Muscle layer of duodenum (tissue), 2 donors: ENCODE results near the gene ALDOC.
"Not testable (repeated sequence)": the region's sequence is repeated elsewhere in the genome, so short reads cannot be mapped to it uniquely, and the experiment has no call there.

Source experiments
- H3K27ac ChIP-seq: one replicate; pipeline ENCODE4 v1.7.0; 2013; ENCODE audit warnings: mild to moderate bottlenecking, low read length
- H3K27me3 ChIP-seq: one replicate; pipeline ENCODE4 v1.7.0; 2013; ENCODE audit warnings: low read depth, mild to moderate bottlenecking, control low read depth, low read length
- H3K36me3 ChIP-seq, 2 donors: one replicate each; pipeline ENCODE4 v1.7.0; 2013; ENCODE audit warnings: low read length in 2 of 2, control low read depth in 1 of 2, mild to moderate bottlenecking in 1 of 2; ENCODE audit not compliant: insufficient read depth in 2 of 2, control insufficient read depth in 1 of 2
- H3K4me1 ChIP-seq, 2 donors: one replicate each; pipeline ENCODE4 v1.7.0; 2013; ENCODE audit warnings: low read length in 2 of 2, mild to moderate bottlenecking in 2 of 2, control low read depth in 1 of 2, moderate library complexity in 1 of 2; ENCODE audit not compliant: insufficient read depth in 2 of 2, control insufficient read depth in 1 of 2
- H3K4me3 ChIP-seq, 2 donors: one replicate each; pipeline ENCODE4 v1.7.0; 2013; ENCODE audit warnings: low read length in 2 of 2, low read depth in 1 of 2, mild to moderate bottlenecking in 1 of 2
- H3K9me3 ChIP-seq, 2 donors: one replicate each; pipeline ENCODE4 v1.7.0; 2013; ENCODE audit warnings: low read length in 2 of 2, control low read depth in 1 of 2, mild to moderate bottlenecking in 1 of 2; ENCODE audit not compliant: control insufficient read depth in 1 of 2
- donor health status: healthy.

The ALDOC gene

GRCh38 chr17:28579526-28579925 lies 2.8 kb upstream of the ALDOC start:
- Histone ChIP-seq H3K27me3 (no peaks in the 10 kb centered on the region), H3K4me3 (no peak overlapping the region), H3K9me3 (no peaks in the 10 kb centered on the region), H3K4me1 (peaks cover 0 to 10% of the 10 kb centered on the region in 2 donors), H3K27ac (no peak overlapping the region), H3K36me3 (peaks cover 4 to 5% of the 10 kb centered on the region in 2 donors)

- Histone ChIP-seq H3K4me3 (no peak overlapping the region), H3K27me3 (no peaks in the 10 kb centered on the region), H3K36me3 (peaks cover 0 to 4% of the 10 kb centered on the region in 2 donors), H3K4me1 (peaks cover 0 to 10% of the 10 kb centered on the region in 2 donors), H3K27ac (no peak overlapping the region), H3K9me3 (no peaks in the 10 kb centered on the region)
These were observed 1.8 kb upstream of the ALDOC start for GRCh38 chr17:28578246-28579195.

DNA sequence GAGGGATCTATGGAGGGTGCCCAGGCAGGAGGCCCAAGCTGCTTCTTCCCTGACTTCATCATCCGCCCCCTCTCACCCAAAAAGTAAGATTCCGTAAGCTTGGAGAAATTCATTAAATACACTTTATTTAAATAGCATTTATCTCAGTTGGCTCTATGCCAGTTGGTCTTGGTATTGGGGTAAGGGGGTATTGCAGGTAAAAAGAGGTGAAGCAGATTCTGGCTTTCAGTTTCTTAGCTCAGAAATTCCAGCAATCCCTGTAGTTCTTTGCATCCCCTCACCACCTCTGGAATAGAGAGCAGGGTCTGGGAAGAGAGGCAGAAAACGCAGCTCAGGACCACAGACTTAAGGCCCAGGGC lies 750 bp upstream of the ALDOC start:
- H3K27ac ChIP-seq: no peak overlapping the region
- H3K9me3 ChIP-seq: no peaks in the 10 kb centered on the region
- H3K4me3 ChIP-seq: no peak overlapping the region
- H3K27me3 ChIP-seq: no peaks in the 10 kb centered on the region
- peaks cover 0 to 13% of the 10 kb centered on the region in 2 donors for H3K4me1 ChIP-seq
- peaks cover 0 to 2% of the 10 kb centered on the region in 2 donors for H3K36me3 ChIP-seq

DNA sequence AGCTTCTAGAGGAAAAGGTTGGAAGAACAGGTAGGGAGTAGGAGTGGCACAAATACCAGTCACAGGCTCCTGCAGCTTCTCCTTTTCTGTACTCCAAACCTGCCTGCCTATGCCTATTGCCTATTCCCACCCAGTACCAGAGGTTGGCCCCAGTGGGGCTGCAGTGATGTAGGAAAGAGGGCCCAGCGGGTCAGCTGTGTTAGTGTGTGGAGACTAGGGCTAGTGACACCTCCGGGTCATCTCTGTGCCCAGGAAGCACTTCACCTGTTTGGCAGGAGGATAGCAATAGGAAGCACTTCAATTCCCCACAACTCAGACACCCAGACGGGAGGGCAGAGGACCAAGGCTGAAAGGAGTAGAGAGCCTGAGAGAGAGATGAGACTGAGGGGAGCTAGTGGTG lies 679 bp downstream of the ALDOC start:
- not testable (repeated sequence) for H3K9me3 ChIP-seq, H3K4me3 ChIP-seq, H3K27me3 ChIP-seq, H3K27ac ChIP-seq, H3K36me3 ChIP-seq
- peaks cover 8 to 19% of the 10 kb centered on the region in 2 donors for H3K4me1 ChIP-seq

- Histone ChIP-seq H3K4me3 (no peak overlapping the region), H3K9me3 (no peaks in the 10 kb centered on the region), H3K36me3 (no peaks in the 10 kb centered on the region), H3K4me1 (peaks cover 8 to 24% of the 10 kb centered on the region in 2 donors), H3K27ac (no peak overlapping the region), H3K27me3 (no peaks in the 10 kb centered on the region)
These were observed 1.4 kb downstream of the ALDOC start for GRCh38 chr17:28575126-28575795.

DNA sequence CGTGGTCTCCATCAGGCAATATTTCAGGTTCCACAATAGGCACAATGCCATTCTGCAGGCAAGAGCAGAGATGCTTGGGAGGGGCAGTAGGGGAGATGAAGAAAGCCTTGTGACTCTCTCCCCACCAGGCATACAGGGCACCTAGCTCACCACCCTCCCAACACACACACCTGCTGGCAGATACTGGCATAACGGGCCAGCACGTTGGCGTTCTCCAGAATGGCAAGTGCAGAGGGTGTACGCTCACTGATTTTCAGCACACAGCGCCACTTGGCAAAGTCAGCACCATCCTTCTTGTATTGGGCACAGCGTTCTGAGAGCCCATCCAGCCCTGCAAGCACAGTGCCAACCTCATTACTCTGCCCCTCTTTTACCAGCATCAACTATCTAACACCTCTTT lies 2.2 kb downstream of the ALDOC start:
- peaks cover 8 to 31% of the 10 kb centered on the region in 2 donors for H3K4me1 ChIP-seq
- H3K36me3 ChIP-seq: no peaks in the 10 kb centered on the region
- H3K9me3 ChIP-seq: no peaks in the 10 kb centered on the region
- no peak overlapping the region for H3K4me3 ChIP-seq
- no peaks in the 10 kb centered on the region for H3K27me3 ChIP-seq
- no peak overlapping the region for H3K27ac ChIP-seq

GRCh38 chr17:28573966-28574480 lies 2.7 kb downstream of the ALDOC start:
- no peaks in the 10 kb centered on the region for H3K27me3 ChIP-seq
- no peaks in the 10 kb centered on the region for H3K36me3 ChIP-seq
- H3K4me3 ChIP-seq: no peak overlapping the region
- H3K4me1 ChIP-seq: peaks cover 8 to 35% of the 10 kb centered on the region in 2 donors
- no peaks in the 10 kb centered on the region for H3K9me3 ChIP-seq
- H3K27ac ChIP-seq: no peak overlapping the region

DNA sequence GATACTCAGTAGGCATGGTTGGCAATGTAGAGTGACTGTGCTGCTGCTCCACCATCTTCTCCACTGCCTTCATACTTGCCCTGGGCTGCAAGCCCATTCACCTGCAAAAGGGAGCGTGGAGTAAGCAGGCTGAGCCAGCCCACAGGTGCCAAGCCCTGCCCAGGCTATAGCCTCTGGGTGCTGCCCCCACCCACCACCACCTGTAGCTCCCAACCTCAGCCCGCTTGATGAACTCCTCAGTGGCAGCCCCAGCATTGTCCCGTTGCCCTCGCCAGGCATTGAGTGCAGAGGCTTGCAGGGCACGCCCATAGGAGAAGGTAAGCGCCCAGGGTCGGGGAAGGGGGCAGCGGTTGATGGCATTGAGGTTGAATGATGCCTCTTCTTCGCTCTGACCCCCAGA lies 3.2 kb downstream of the ALDOC start:
- Histone ChIP-seq H3K27ac (no peak overlapping the region), H3K4me3 (no peak overlapping the region), H3K4me1 (peaks cover 8 to 35% of the 10 kb centered on the region in 2 donors), H3K9me3 (no peaks in the 10 kb centered on the region), H3K36me3 (no peaks in the 10 kb centered on the region), H3K27me3 (no peaks in the 10 kb centered on the region)

- no peaks in the 10 kb centered on the region for H3K36me3 ChIP-seq
- peaks cover 8 to 35% of the 10 kb centered on the region in 2 donors for H3K4me1 ChIP-seq
- no peaks in the 10 kb centered on the region for H3K9me3 ChIP-seq
- no peak overlapping the region for H3K27ac ChIP-seq
- H3K27me3 ChIP-seq: no peaks in the 10 kb centered on the region
- H3K4me3 ChIP-seq: no peak overlapping the region
These were observed 3.7 kb downstream of the ALDOC start for GRCh38 chr17:28573040-28573380.

GRCh38 chr17:28572259-28573039 lies 4.2 kb downstream of the ALDOC start:
- H3K36me3 ChIP-seq: no peaks in the 10 kb centered on the region
- no peaks in the 10 kb centered on the region for H3K9me3 ChIP-seq
- H3K4me3 ChIP-seq: peak overlapping the region; percentile 91 to 99
- H3K4me1 ChIP-seq: peaks cover 8 to 35% of the 10 kb centered on the region in 2 donors
- H3K27me3 ChIP-seq: no peaks in the 10 kb centered on the region
- H3K27ac ChIP-seq: peak overlapping the region; percentile 88
